NCI-H146 treated with DMSO at 0.1 percent for 48 hours (cell line): ENCODE measurements around the gene PRR35.
A peak's percentile ranks its signal among the peaks of the same experiment; 100 is the strongest.

Experiments
- DNase-seq: peaks from one replicate; lab custom pipeline; 2025; ENCODE audit not compliant: unreplicated experiment; lab: John Stamatoyannopoulos, UW

PRR35 gene

DNA sequence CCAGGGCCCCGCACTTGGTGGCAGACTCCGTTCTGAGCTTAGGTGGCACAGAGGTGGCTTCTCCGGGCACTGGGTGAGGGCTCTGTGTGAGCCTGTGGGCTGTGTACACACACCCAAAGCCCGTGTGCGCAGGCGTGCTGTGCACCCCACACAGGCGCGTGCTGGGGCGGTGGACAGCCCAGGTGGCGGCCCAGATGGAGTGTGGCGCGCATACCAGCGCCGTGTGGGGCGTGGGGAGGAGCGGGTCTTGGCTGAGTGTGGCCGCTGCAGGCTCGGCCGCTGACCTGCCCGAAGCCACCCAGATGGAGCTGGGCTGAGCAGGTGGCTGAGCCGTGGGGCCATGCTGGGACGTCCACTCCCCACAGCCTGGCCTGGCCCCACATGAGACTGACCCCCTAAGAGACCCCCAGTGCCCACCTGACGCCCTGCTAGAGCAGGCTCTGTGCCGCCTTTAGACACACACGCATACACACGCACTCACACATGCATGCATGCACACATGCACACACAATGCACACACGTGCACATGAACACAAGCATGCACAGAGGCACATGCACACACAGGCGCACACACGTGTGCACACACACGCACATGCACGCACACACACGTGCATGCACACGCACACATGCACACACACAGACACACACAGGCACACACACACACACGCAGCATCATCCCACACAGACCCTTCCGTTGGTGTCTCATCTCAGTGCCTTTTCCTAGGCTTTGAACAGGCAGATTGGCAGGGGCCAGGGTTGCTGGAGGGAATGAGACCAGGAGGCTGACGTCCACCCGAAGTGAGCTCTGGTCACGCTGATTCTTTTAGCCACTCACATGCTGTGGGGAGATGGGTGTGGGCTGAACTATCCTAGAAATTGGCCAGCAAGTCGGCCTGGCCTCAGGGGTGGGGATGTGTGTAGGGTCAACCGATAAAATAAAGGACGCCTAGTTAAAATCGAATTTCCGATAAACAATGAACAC lies 2.1 kb downstream of the PRR35 start:
- no peak for DNase-seq

DNA sequence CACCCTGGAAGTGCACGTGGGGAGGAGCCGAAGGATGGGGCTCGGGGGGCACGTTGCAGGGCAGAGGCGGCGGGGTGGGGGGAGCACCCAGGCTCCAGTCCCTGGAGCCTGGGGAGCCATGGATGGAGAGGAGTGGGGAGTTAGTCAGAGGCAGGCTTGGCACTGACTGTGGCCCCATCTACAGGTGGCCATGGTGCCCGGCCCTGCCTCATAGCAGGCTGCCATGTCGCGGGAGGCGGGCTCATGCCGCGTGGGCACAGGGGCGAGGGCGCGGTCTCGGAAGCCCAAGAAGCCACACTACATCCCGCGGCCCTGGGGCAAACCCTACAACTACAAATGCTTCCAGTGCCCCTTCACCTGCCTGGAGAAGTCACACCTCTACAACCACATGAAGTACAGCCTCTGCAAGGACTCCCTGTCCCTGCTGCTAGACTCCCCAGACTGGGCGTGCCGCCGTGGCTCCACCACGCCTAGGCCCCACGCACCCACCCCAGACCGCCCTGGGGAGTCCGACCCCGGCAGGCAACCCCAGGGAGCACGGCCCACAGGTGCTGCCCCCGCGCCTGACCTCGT lies 3.0 kb downstream of the PRR35 start:
- DNase-seq: no peak

DNA sequence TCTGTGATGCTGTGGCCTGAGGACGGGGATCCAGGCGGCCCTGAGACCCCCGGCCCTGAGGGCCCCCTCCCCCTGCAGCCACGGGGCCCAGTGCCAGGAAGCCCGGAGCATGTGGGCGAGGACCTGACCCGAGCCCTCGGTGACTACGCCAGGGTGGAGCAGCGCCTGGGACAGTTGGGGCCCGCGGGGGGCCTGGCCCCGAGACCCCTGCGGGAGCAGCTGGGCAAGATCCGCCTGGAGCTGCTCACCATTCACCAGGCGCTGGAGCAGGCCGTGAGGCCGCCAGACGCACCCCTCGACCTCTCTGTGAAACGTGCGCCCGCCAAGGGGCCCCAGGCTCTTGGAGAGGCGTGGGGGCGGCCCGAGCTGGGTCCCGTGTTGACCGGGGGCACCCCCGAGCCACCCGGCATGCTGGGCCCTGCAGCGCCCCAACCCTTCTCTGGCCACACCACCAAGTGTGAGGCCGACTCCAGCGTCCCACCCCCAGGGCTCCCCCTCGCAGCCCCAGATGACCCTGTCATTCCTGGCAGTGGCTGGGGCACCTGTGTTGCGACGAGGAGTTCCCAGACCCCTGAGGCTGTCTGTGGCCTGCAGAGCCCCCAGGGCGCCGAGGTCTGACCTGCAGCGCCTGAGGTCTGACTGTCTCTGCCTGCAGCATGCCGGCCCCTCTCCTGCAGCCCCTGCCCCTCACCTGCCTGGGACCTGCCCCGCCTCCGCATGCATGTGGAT lies 4.7 kb downstream of the PRR35 start:
- no peak for DNase-seq

GRCh38 chr16:565419-566330 lies 5.5 kb downstream of the PRR35 start:
- DNase-seq: no peak

GRCh38 chr16:566475-567372 lies 6.5 kb downstream of the PRR35 start, which contains the start of gene NHLRC4:
NHLRC4 (plus strand) TSS chr16:567005; CDS start chr16:568048, 1,043 bp downstream.
- peak; percentile 17 for DNase-seq

- DNase-seq: no peak
Measured at GRCh38 chr16:567373-568256, 7.4 kb downstream of the PRR35 start.

DNA sequence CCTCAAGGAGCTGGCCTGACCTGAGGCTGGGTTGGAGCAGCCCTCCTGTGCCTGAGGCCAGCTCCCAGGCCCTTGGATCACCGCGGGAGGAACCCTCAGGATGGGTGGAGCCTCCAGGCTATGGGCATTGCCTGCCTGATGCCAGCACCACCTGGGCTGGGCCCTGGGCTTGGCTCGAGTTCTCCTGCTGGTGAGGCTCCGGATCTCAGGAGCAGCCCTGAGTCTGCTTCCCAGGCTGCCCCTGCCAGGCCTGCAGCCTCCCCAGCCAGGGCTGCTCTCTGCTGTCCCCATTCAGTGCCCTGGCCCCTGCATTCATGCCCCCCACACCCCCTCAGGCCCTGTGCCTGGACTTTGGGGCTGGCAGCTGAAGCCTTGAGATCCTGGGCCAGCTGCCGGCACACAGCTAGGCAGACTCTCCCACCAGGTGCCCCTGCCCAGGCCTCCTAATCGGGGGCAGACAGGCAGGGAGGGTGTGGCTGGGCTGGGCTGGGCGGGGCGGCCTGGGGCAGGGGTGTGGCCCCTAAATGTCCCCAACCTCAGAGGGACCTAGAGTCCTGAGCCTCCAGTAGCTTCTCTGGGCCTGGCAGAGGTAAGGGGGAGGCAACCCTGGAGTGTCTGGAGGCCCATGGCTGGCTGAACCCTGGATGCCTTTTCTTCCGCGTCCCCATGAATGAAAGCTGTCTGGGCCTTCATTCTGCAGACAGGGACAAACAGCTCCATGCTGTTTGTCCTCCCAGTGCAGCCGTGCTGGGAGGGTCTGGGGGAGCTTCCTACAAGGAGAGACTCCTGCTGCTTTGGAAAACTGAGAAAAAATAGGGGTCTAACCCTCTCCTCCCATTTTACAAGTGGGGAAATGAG lies 8.4 kb downstream of the PRR35 start:
- DNase-seq: no peak

- no peak for DNase-seq
Measured at GRCh38 chr16:569445-570254, 9.5 kb downstream of the PRR35 start, which contains the start of gene PIGQ. PIGQ (plus strand) TSS chr16:569968; CDS start chr16:574075, 4,107 bp downstream.

GRCh38 chr16:572865-573650 lies 12.9 kb downstream of the PRR35 start:
- DNase-seq: no peak

DNA sequence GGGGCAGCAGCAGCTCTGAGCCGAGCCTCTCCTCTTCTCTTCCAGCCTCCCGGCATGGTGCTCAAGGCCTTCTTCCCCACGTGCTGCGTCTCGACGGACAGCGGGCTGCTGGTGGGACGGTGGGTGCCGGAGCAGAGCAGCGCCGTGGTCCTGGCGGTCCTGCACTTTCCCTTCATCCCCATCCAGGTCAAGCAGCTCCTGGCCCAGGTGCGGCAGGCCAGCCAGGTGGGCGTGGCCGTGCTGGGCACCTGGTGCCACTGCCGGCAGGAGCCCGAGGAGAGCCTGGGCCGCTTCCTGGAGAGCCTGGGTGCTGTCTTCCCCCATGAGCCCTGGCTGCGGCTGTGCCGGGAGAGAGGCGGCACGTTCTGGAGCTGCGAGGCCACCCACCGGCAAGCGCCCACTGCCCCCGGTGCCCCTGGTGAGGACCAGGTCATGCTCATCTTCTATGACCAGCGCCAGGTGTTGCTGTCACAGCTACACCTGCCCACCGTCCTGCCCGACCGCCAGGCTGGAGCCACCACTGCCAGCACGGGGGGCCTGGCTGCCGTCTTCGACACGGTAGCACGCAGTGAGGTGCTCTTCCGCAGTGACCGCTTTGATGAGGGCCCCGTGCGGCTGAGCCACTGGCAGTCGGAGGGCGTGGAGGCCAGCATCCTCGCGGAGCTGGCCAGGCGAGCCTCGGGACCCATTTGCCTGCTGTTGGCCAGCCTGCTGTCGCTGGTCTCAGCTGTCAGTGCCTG lies 14.0 kb downstream of the PRR35 start:
- no peak for DNase-seq

DNA sequence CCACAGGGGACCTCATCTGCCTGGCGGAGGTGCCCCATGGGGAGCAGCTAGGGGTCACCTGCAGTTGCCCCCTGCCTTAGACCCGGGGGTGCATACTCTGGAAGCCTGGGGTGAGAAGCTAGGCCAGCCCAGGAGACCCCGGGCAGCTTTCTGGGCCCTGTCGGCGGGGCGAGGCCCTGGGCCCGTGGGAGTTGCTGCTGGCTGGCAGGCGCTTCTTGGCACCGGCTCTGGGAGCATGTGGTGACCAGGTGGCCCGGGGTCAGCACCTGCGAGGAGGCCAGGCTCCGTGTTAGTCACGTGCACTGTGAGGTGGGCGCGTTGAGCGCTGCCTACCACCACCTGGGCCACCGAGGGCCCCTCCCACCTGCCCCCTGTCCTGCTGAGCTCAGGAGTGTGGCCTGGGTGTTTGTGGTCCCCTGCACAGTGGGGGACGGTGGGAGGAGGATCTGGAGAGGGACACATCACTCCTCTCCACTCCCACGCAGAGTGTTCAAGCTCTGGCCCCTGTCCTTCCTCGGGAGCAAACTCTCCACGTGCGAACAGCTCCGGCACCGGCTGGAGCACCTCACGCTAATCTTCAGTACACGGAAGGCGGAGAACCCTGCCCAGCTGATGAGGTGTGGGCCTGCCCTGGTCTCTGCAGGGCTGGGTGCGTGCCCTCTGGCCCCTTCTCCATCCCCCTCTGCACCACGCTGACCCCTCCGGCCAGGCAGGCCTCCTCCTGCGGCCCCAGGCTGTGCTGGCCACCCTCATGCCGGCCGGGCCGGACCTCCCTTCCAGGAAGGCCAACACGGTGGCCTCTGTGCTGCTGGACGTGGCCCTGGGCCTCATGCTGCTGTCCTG lies 15.4 kb downstream of the PRR35 start:
- DNase-seq: no peak

- no peak for DNase-seq
Measured at GRCh38 chr16:576197-576822, 16.1 kb downstream of the PRR35 start.

GRCh38 chr16:576823-577201 lies 16.6 kb downstream of the PRR35 start:
- no peak for DNase-seq

GRCh38 chr16:577796-578195 lies 17.6 kb downstream of the PRR35 start:
- DNase-seq: no peak
